Measurements from ENCODE around the gene HDAC4.

DNA sequence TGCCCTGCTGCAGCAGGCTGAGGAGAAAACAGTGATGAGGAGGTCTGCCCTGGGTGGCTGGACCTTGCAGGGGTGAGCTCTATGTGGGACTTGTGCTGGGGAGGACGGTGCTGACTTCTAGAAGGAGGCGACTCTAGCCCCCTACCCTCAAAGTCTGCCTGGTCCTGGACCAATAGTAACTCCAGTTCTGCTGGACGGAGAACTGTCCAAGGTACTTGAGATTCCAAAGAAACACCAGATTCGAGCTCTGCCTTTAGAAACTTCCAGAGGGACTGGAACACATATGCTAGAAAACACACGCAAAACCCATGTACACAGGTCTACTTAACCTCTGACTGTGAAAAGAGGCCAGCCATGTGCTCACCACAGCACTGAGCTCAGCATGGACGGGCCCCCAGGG, 292.4 kb downstream of the HDAC4 start:
- TF ChIP-seq, protein P1, sequence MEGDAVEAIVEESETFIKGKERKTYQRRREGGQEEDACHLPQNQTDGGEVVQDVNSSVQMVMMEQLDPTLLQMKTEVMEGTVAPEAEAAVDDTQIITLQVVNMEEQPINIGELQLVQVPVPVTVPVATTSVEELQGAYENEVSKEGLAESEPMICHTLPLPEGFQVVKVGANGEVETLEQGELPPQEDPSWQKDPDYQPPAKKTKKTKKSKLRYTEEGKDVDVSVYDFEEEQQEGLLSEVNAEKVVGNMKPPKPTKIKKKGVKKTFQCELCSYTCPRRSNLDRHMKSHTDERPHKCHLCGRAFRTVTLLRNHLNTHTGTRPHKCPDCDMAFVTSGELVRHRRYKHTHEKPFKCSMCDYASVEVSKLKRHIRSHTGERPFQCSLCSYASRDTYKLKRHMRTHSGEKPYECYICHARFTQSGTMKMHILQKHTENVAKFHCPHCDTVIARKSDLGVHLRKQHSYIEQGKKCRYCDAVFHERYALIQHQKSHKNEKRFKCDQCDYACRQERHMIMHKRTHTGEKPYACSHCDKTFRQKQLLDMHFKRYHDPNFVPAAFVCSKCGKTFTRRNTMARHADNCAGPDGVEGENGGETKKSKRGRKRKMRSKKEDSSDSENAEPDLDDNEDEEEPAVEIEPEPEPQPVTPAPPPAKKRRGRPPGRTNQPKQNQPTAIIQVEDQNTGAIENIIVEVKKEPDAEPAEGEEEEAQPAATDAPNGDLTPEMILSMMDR (IDR thresholded peaks at IDR 0.05): no peak
- no peak for TF ChIP-seq EP300 (IDR thresholded peaks at IDR 0.05)

Data from tibial nerve (tissue), 4 donors.